Trophoblast cell (in vitro differentiated cells and primary cell): ENCODE measurements around the gene CACNA2D3.

Experiments used
- DNase-seq, 2 donors: peaks; one replicate each; pipeline ENCODE4 v3.0.0-alpha.2; 2016
- H2AFZ ChIP-seq: 2 replicates; pipeline ENCODE4 v1.6.1; 2013; ENCODE audit warnings: low read length, moderate library complexity, mild to moderate bottlenecking; ENCODE audit not compliant: insufficient read depth, poor library complexity
- H2AK5ac ChIP-seq: 2 replicates; pipeline ENCODE4 v1.6.1; 2013; ENCODE audit warnings: mild to moderate bottlenecking, low read length
- H2BK120ac ChIP-seq: 2 replicates; pipeline ENCODE4 v1.6.1; 2013; ENCODE audit warnings: low read length, mild to moderate bottlenecking, moderate library complexity; ENCODE audit not compliant: insufficient read depth, poor library complexity
- H2BK12ac ChIP-seq: 2 replicates; pipeline ENCODE4 v1.6.1; 2013; ENCODE audit warnings: mild to moderate bottlenecking, low read length, moderate library complexity
- H2BK5ac ChIP-seq: 2 replicates; pipeline ENCODE4 v1.6.1; 2013; ENCODE audit warnings: low read length, low read depth, moderate library complexity, mild to moderate bottlenecking; ENCODE audit not compliant: poor library complexity
- H3K14ac ChIP-seq: 2 replicates; pipeline ENCODE4 v1.6.1; 2013; ENCODE audit warnings: mild to moderate bottlenecking, low read length
- H3K18ac ChIP-seq: 2 replicates; pipeline ENCODE4 v1.6.1; 2013; ENCODE audit warnings: mild to moderate bottlenecking, low read length
- H3K23ac ChIP-seq: 2 replicates; pipeline ENCODE4 v1.6.1; 2013; ENCODE audit warnings: low read length
- H3K27ac ChIP-seq: 2 replicates; pipeline ENCODE4 v1.5.1; 2013; ENCODE audit warnings: low read depth, mild to moderate bottlenecking, inconsistent platforms, low read length, moderate library complexity
- H3K27me3 ChIP-seq: 2 replicates; pipeline ENCODE4 v1.6.1; 2013; ENCODE audit warnings: inconsistent platforms, mild to moderate bottlenecking, low read length, moderate library complexity; ENCODE audit not compliant: insufficient read depth
- H3K36me3 ChIP-seq, 2 experiments: 1 replicate in 1 of 2; 2 replicates in 1 of 2; pipeline ENCODE4 v1.6.1; 2013; ENCODE audit warnings: low read length in 2 of 2, mild to moderate bottlenecking in 2 of 2, moderate library complexity in 1 of 2; ENCODE audit not compliant: insufficient read depth in 2 of 2, control insufficient read depth in 1 of 2
- H3K4ac ChIP-seq: 2 replicates; pipeline ENCODE4 v1.6.1; 2013; ENCODE audit warnings: low read depth, mild to moderate bottlenecking, low read length, moderate library complexity
- H3K4me1 ChIP-seq, 2 experiments: 1 replicate in 1 of 2; 2 replicates in 1 of 2; pipeline ENCODE4 v1.6.1; 2013; ENCODE audit warnings: low read length in 2 of 2, mild to moderate bottlenecking in 2 of 2, moderate library complexity in 1 of 2; ENCODE audit not compliant: insufficient read depth in 2 of 2, control insufficient read depth in 1 of 2
- H3K4me2 ChIP-seq: 2 replicates; pipeline ENCODE4 v1.6.1; 2013; ENCODE audit warnings: inconsistent platforms, mild to moderate bottlenecking, low read length, moderate library complexity
- H3K4me3 ChIP-seq: 2 replicates; pipeline ENCODE4 v1.5.1; 2013; ENCODE audit warnings: mild to moderate bottlenecking, low read depth, low read length, inconsistent platforms
- H3K79me1 ChIP-seq: one replicate; pipeline ENCODE4 v1.6.1; 2013; ENCODE audit warnings: low read length
- H3K79me2 ChIP-seq: 2 replicates; pipeline ENCODE4 v1.6.1; 2013; ENCODE audit warnings: low read length, mild to moderate bottlenecking; ENCODE audit not compliant: control insufficient read depth, insufficient read depth, poor library complexity
- H3K9ac ChIP-seq: 2 replicates; pipeline ENCODE4 v1.6.1; 2013; ENCODE audit warnings: mild to moderate bottlenecking, low read length
- H3K9me3 ChIP-seq: 2 replicates; pipeline ENCODE4 v1.6.1; 2013; ENCODE audit warnings: low read depth, mild to moderate bottlenecking, control low read depth, inconsistent platforms, low read length; ENCODE audit not compliant: insufficient read depth
- H4K12ac ChIP-seq: 2 replicates; pipeline ENCODE4 v1.6.1; 2013; ENCODE audit warnings: low read depth, mild to moderate bottlenecking, low read length, moderate library complexity
- H4K8ac ChIP-seq: 2 replicates; pipeline ENCODE4 v1.6.1; 2013; ENCODE audit warnings: low read depth, mild to moderate bottlenecking, low read length, moderate library complexity
- H4K91ac ChIP-seq: one replicate; pipeline ENCODE4 v1.6.1; 2013; ENCODE audit warnings: low read depth, mild to moderate bottlenecking, low read length, moderate library complexity
- WGBS: extraction: QIAGEN DNeasy Blood & Tissue Kit; methylation state at CpG from one replicate; pipeline ENCODE4 v1.1.7; 2013; ENCODE audit warnings: missing lambda C conversion rate; ENCODE audit not compliant: insufficient read length, insufficient coverage; ENCODE audit errors: extremely low coverage; 5-methylcytosine and 5-hydroxymethylcytosine counted together

The CACNA2D3 gene

GRCh38 chr3:54353946-54354345 lies 231.6 kb downstream of the CACNA2D3 start:
- Histone ChIP-seq H4K12ac (no peak overlapping the region), H3K14ac (no peak overlapping the region), H3K4me2 (no peak overlapping the region), H4K8ac (no peak overlapping the region), H3K27me3 (no peaks in the 10 kb centered on the region), H3K4me1 (peaks cover 2 to 8% of the 10 kb centered on the region in 2 experiments), H3K4me3 (no peak overlapping the region), H3K9me3 (no peaks in the 10 kb centered on the region), H2AFZ (no peak overlapping the region), H2BK12ac (no peak overlapping the region), H3K9ac (no peak overlapping the region), H4K91ac (no peak overlapping the region), H2BK5ac (no peak overlapping the region), H2BK120ac (no peak overlapping the region), H3K18ac (no peak overlapping the region), H3K36me3 (no peaks in the 10 kb centered on the region), H3K79me1 (no peaks in the 10 kb centered on the region), H3K27ac (no peak overlapping the region), H2AK5ac (no peak overlapping the region), H3K4ac (no peak overlapping the region), H3K23ac (no peak overlapping the region), H3K79me2 (no peaks in the 10 kb centered on the region)
- WGBS = no CpG with 5 or more reads among the region's 5 CpGs
- no peak for DNase-seq

- Histone ChIP-seq H3K27me3 (no peaks in the 10 kb centered on the region), H3K4me1 (no peaks in the 10 kb centered on the region), H3K23ac (no peak overlapping the region), H3K36me3 (no peaks in the 10 kb centered on the region), H2AFZ (no peak overlapping the region), H3K9ac (no peak overlapping the region), H4K91ac (no peak overlapping the region), H4K8ac (no peak overlapping the region), H3K4me2 (no peak overlapping the region), H2BK12ac (no peak overlapping the region), H4K12ac (no peak overlapping the region), H2BK120ac (no peak overlapping the region), H3K79me1 (no peaks in the 10 kb centered on the region), H3K79me2 (no peaks in the 10 kb centered on the region), H3K4ac (no peak overlapping the region), H3K14ac (no peak overlapping the region), H3K18ac (no peak overlapping the region), H3K4me3 (no peak overlapping the region), H2BK5ac (no peak overlapping the region), H3K9me3 (no peaks in the 10 kb centered on the region), H2AK5ac (no peak overlapping the region), H3K27ac (no peak overlapping the region)
- no peak for DNase-seq
- no CpG with 5 or more reads among the region's 5 CpGs for WGBS
Observed at GRCh38 chr3:54355800-54356199, 233.4 kb downstream of the CACNA2D3 start.

- Histone ChIP-seq H3K79me1 (no peaks in the 10 kb centered on the region), H3K36me3 (no peaks in the 10 kb centered on the region), H4K12ac (no peak overlapping the region), H3K79me2 (no peaks in the 10 kb centered on the region), H3K4me2 (no peak overlapping the region), H3K27me3 (no peaks in the 10 kb centered on the region), H2BK120ac (no peak overlapping the region), H2AK5ac (no peak overlapping the region), H3K27ac (no peak overlapping the region), H4K91ac (no peak overlapping the region), H3K23ac (no peak overlapping the region), H2BK12ac (no peak overlapping the region), H3K4me3 (no peak overlapping the region), H2BK5ac (no peak overlapping the region), H3K4me1 (no peaks in the 10 kb centered on the region), H3K4ac (no peak overlapping the region), H3K18ac (no peak overlapping the region), H2AFZ (no peak overlapping the region), H3K14ac (no peak overlapping the region), H4K8ac (no peak overlapping the region), H3K9me3 (no peaks in the 10 kb centered on the region), H3K9ac (no peak overlapping the region)
- WGBS = no CpG with 5 or more reads among the region's 6 CpGs
- DNase-seq = no peak
Observed at GRCh38 chr3:54356261-54357045, 234.1 kb downstream of the CACNA2D3 start.

- Histone ChIP-seq H3K23ac (no peak overlapping the region), H2BK12ac (no peak overlapping the region), H3K4ac (no peak overlapping the region), H3K36me3 (no peaks in the 10 kb centered on the region), H3K4me1 (no peaks in the 10 kb centered on the region), H3K27me3 (no peaks in the 10 kb centered on the region), H3K14ac (no peak overlapping the region), H3K9me3 (no peaks in the 10 kb centered on the region), H3K4me2 (no peak overlapping the region), H3K9ac (no peak overlapping the region), H4K12ac (no peak overlapping the region), H3K79me1 (no peaks in the 10 kb centered on the region), H2AK5ac (no peak overlapping the region), H3K18ac (no peak overlapping the region), H4K91ac (no peak overlapping the region), H3K27ac (no peak overlapping the region), H2BK5ac (no peak overlapping the region), H3K4me3 (no peak overlapping the region), H2AFZ (no peak overlapping the region), H2BK120ac (no peak overlapping the region), H4K8ac (no peak overlapping the region), H3K79me2 (no peaks in the 10 kb centered on the region)
- WGBS = no CpG with 5 or more reads among the region's 5 CpGs
- no peak for DNase-seq
Observed at GRCh38 chr3:54357301-54357700, 234.9 kb downstream of the CACNA2D3 start.
